ENCODE data around the gene FANCI. TPM values are rescaled to one million over a fixed set of nuclear protein-coding genes. Genes with fewer than 3 reads are reported as not detected.

FANCI gene
- total RNA-seq, 4 donors from 2014 or later: 5.0 to 32.3 (median 15.0) TPM

- no peak for TF ChIP-seq POLR2A (IDR thresholded peaks at IDR 0.05)
- peaks cover 10 to 49% (median 13%) of the 10 kb centered on the region in 3 donors for H3K4me1 ChIP-seq
- no peaks in the 10 kb centered on the region for H3K36me3 ChIP-seq
- WGBS, 2 donors: 7 to 10% methylated on average over 3 to 7 of the region's 32 CpGs
- H3K27me3 ChIP-seq: peaks cover 36 to 100% (median 56%) of the 10 kb centered on the region in 4 donors
- intact Hi-C loops (cut with DNase I): loop anchor here (2.0 kb wide), 1 partner anchor 71 kb away; no protein-coding TSS in a partner anchor
- peak overlapping the region in 2 of 4 donors; percentile 48 to 67 for H3K4me3 ChIP-seq
- no peak for DNase-seq
- no peak overlapping the region for H3K27ac ChIP-seq
- H3K9me3 ChIP-seq: no peaks in the 10 kb centered on the region
Measured at GRCh38 chr15:89359471-89360293, 115.9 kb downstream of the FANCI start.

- TF ChIP-seq CTCF (IDR thresholded peaks at IDR 0.05) (no peak), POLR2A (IDR thresholded peaks at IDR 0.05) (no peak)
- Histone ChIP-seq H3K27ac (no peak overlapping the region), H3K9me3 (no peaks in the 10 kb centered on the region), H3K27me3 (peaks cover 36 to 100% (median 60%) of the 10 kb centered on the region in 4 donors), H3K36me3 (no peaks in the 10 kb centered on the region), H3K4me1 (peaks cover 10 to 53% (median 13%) of the 10 kb centered on the region in 3 donors), H3K4me3 (no peak overlapping the region)
- WGBS, 2 donors: 7 to 9% methylated on average over 14 to 28 of the region's 31 CpGs
- DNase-seq: no peak
- intact Hi-C loops (cut with DNase I): no loop called here
Measured at GRCh38 chr15:89360294-89360971, 116.7 kb downstream of the FANCI start.

GRCh38 chr15:89361451-89362202, 117.8 kb downstream of the FANCI start:
- no peak overlapping the region for H3K27ac ChIP-seq
- 7 to 23% methylated on average over 3 to 14 of the region's 41 CpGs for WGBS, 2 donors
- H3K27me3 ChIP-seq: peaks cover 36 to 100% (median 71%) of the 10 kb centered on the region in 4 donors
- no peaks in the 10 kb centered on the region for H3K9me3 ChIP-seq
- intact Hi-C loops (cut with DNase I): no loop called here
- no peak overlapping the region for H3K4me3 ChIP-seq
- H3K4me1 ChIP-seq: peaks cover 10 to 53% (median 13%) of the 10 kb centered on the region in 3 donors
- TF ChIP-seq CTCF (IDR thresholded peaks at IDR 0.05) (no peak), POLR2A (IDR thresholded peaks at IDR 0.05) (no peak)
- no peaks in the 10 kb centered on the region for H3K36me3 ChIP-seq
- DNase-seq: no peak

GRCh38 chr15:89362203-89363101, 118.7 kb downstream of the FANCI start:
- Histone ChIP-seq H3K4me1 (peaks cover 14 to 60% (median 16%) of the 10 kb centered on the region in 3 donors), H3K4me3 (peak overlapping the region in 2 of 4 donors; percentile 17 to 21), H3K9me3 (no peaks in the 10 kb centered on the region), H3K27ac (no peak overlapping the region), H3K27me3 (peaks cover 39 to 100% (median 76%) of the 10 kb centered on the region in 4 donors), H3K36me3 (no peaks in the 10 kb centered on the region)
- TF ChIP-seq POLR2A (IDR thresholded peaks at IDR 0.05): no peak
- TF ChIP-seq CTCF (IDR thresholded peaks at IDR 0.05): no peak
- DNase-seq: no peak
- 3 to 30% methylated on average over 2 to 19 of the region's 73 CpGs for WGBS, 2 donors
- intact Hi-C loops (cut with DNase I): no loop called here

- H3K27ac ChIP-seq: no peak overlapping the region
- peaks cover 43 to 100% (median 79%) of the 10 kb centered on the region in 4 donors for H3K27me3 ChIP-seq
- TF ChIP-seq POLR2A (IDR thresholded peaks at IDR 0.05): no peak
- TF ChIP-seq CTCF (IDR thresholded peaks at IDR 0.05): no peak
- H3K4me1 ChIP-seq: peaks cover 19 to 67% (median 21%) of the 10 kb centered on the region in 3 donors
- intact Hi-C loops (cut with DNase I): no loop called here
- no peaks in the 10 kb centered on the region for H3K9me3 ChIP-seq
- H3K4me3 ChIP-seq: no peak overlapping the region
- no peak for DNase-seq
- no peaks in the 10 kb centered on the region for H3K36me3 ChIP-seq
- 5 to 8% methylated on average over 5 to 6 of the region's 6 CpGs for WGBS, 2 donors
Measured at GRCh38 chr15:89363133-89363532, 119.4 kb downstream of the FANCI start.
